ENCODE measurements around the gene DNAJC3.

DNAJC3 gene

DNA sequence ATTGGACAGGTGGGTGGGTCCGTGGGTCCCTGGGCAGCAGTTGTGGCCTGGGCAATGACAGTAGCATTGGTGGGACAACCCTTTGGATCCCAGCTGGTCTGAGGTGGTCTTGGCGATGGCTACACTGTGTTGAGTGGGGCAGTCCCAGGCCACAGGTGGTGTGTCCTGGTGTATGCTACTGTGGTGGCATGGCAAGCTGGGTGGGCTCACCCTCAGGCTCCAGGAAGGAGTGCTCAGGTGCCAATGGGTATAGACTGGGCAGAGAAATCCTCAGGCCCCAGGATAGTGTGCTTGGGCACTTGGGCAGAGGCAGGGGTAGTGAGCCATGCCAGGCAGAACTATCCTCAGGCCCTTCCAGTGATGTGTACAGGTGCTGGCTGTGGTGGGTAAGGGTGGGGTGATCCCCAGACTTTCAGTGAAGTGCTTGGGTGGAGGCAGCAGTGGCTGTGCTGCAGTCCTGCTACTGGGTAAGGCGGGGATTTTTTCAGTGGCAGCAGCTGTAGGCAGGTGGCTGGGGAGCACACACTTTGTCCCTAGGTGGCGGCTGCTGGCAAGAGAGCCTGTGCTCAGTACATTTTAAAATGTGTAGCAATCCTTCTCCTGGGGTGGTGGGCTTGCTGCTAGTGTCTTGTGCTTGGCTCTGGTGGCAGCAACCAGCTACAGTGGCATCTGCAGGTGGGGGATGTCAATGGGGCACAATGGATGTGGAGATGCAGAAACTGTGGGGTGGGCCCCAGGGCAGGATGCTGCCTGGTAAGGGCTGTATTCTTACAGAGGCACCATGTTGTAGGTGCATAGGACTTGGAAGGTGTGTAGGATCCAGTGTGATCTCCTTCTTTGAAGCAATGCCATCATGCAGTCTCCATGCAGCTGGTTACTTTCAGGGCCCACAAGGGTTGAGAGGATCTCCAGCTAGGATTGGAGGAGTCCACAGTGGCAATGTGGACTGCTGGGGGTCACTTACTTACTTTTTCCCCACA lies 64.9 kb downstream of the DNAJC3 start:
- no peak overlapping the region for H3K27ac ChIP-seq
- TF ChIP-seq, protein P1, sequence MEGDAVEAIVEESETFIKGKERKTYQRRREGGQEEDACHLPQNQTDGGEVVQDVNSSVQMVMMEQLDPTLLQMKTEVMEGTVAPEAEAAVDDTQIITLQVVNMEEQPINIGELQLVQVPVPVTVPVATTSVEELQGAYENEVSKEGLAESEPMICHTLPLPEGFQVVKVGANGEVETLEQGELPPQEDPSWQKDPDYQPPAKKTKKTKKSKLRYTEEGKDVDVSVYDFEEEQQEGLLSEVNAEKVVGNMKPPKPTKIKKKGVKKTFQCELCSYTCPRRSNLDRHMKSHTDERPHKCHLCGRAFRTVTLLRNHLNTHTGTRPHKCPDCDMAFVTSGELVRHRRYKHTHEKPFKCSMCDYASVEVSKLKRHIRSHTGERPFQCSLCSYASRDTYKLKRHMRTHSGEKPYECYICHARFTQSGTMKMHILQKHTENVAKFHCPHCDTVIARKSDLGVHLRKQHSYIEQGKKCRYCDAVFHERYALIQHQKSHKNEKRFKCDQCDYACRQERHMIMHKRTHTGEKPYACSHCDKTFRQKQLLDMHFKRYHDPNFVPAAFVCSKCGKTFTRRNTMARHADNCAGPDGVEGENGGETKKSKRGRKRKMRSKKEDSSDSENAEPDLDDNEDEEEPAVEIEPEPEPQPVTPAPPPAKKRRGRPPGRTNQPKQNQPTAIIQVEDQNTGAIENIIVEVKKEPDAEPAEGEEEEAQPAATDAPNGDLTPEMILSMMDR (conservative IDR thresholded peaks at IDR 0.05) = no peak

DNA sequence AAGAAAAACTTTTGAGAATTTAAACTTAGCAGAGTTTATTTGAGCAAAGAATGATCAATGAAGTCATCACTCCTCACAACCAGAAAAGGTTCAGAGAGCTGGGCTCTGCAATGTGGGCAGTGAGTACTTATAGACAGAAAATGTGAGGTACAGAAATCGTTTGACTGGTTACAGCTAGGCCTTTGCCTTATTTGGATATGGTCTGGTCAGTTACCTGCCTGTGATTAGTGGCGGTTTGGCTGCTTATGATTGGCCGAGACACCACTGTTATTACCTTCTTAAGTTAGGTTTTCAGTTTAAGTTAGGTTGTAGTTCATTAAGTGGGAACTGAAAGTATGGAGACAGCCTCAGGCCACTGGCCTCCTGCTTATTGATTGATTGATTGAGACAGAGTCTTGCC lies 66.3 kb downstream of the DNAJC3 start:
- TF ChIP-seq, protein P1 (conservative IDR thresholded peaks at IDR 0.05) = no peak
- no peak overlapping the region for H3K27ac ChIP-seq

DNA sequence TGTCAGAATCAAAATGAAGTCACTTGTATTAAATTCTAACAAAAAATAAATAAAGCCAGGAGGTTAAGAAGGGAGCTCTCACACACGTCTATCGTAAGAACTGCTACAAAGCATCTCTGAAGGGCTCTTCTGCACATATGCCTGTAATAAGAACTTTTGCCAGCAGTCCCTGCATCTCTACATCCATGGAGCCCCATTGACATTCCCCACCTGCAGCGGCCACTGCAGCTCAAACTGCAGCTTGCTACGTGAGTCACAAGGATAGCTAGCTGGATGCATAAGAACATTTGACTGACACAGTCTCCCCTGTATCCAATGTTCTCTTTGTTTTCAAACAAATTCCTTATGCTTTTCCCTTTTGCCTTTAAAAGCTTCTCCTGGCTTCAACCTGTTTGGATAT lies 68.3 kb downstream of the DNAJC3 start:
- no peak overlapping the region for H3K27ac ChIP-seq
- TF ChIP-seq, protein P1 (conservative IDR thresholded peaks at IDR 0.05) = no peak

DNA sequence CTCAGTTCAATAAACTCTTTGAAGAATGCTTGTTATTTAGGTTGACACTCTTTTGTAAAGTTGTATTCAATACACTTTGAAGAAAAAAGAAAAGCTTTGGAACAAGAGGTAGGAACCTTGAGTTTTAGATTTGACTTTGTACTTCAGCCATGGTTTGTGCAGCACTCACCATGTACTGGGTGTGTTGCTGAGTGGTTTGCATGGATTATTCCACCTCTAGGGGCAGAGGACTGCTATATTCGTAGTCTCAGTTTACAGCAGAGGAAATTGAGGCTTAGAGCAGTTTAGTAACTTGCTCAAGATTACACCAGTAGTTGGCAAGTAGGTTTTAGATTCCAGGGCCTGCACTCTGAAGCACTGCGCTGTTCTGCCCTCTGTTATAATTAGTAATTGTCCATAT lies 68.8 kb downstream of the DNAJC3 start:
- no peak overlapping the region for H3K27ac ChIP-seq
- TF ChIP-seq, protein P1 (conservative IDR thresholded peaks at IDR 0.05) = no peak

DNA sequence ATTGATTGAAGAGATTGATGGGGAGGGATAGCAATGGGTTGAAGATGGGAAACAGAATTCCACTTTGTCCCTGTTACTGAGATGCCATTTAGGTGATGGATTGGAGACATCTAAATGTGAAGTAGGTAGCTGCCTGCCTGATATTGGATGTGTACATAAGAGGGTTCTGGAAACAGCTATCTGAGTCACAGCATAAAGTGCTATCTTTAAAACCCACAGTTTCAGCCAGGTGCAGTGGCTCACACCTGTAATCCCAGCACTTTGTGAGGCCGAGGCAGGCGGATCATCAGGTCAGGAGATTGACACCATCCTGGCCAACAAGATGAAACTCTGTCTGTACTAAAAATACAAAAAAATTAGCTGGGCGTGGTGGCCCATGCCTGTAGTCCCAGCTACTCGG lies 72.6 kb downstream of the DNAJC3 start:
- TF ChIP-seq, protein P1 (conservative IDR thresholded peaks at IDR 0.05) = no peak
- H3K27ac ChIP-seq = no peak overlapping the region

DNA sequence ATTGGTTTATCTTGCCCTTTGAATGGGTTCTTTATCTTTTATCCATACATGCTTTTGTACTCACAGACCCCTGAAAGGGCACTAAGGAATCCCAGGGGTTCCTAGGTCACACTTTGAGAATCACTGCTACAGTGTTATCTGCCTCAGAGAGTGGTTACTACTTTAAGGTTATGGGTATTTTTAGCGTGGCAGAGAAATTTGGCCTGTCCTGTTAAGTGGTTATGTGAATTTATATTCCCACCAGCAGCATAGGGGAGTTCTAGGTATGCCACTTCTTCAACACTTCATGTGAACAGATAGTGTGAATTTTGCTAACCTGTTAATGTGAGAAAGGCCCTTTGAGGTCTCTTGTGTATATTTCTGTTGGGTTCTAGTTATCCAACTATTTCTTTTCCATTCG lies 75.7 kb downstream of the DNAJC3 start:
- TF ChIP-seq, protein P1 (conservative IDR thresholded peaks at IDR 0.05) = no peak
- no peak overlapping the region for H3K27ac ChIP-seq

DNA sequence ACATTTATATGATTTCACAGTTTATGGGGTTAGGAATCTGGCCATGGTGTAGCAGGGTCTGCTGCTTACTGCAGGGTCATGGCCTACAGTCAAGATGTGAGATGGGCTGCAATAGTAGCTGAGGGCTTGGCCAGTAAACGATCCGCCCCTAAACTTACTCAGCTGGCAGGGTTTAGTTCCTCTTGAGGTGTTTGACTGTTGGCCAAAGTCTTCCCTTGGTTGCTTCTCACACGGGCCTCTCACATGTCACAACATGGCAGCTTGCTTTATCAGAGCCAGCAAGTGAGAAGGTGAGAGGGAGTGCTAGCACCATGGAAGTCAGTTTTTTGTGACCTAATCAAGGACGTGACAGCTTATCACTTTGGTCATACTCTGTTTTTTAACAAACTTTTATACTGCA lies 77.1 kb downstream of the DNAJC3 start:
- TF ChIP-seq, protein P1 (conservative IDR thresholded peaks at IDR 0.05) = no peak

More for the DNA sequence above, 77.1 kb downstream of the DNAJC3 start:
- H3K27ac ChIP-seq = no peak overlapping the region
